ENCODE measurements around the gene FUT9. TPM values are rescaled to one million over a fixed set of nuclear protein-coding genes. Genes with fewer than 3 reads are reported as not detected.

Gene FUT9
- total and polyA plus RNA-seq, 2 of the 8 experiments (the other 6 are each of a cell fraction or from before 2014, with no cell fraction given): 0.85 to 4.9 TPM

- TF ChIP-seq GABPA (IDR thresholded peaks at IDR 0.05; ENCODE audit: borderline replicate concordance, insufficient read depth, low read length) (no peak), BACH1 (IDR thresholded peaks at IDR 0.05; ENCODE audit: low read length) (no peak), JUND (IDR thresholded peaks at IDR 0.05; ENCODE audit: low read length) (no peak)
These were observed 195.6 kb downstream of the FUT9 start (continued) for GRCh38 chr6:96211341-96211740.
